HEK293 (cell line): Measurements from ENCODE around the gene BLOC1S2.

Experiments
- FEZF1 ChIP-seq: fragments of 450-650 bp; formaldehyde crosslinking; IDR thresholded peaks from 2 replicates; pipeline ENCODE4 v1.5.1; 2016; ENCODE audit warnings: missing biosample characterization, missing genetic modification characterization
- GLI4 ChIP-seq: fragments of 450-650 bp; formaldehyde crosslinking; IDR thresholded peaks from 2 replicates; pipeline ENCODE4 v1.5.1; 2016; ENCODE audit warnings: missing biosample characterization, missing genetic modification characterization
- YY1 ChIP-seq: fragments of 450-650 bp; formaldehyde crosslinking; IDR thresholded peaks from 2 replicates; pipeline ENCODE4 v1.5.1; 2018; ENCODE audit warnings: missing biosample characterization, missing genetic modification characterization
- ZFHX2 ChIP-seq: fragments of 450-650 bp; formaldehyde crosslinking; conservative IDR thresholded peaks from 2 replicates; pipeline ENCODE4 v1.5.1; 2016; ENCODE audit warnings: missing biosample characterization, missing genetic modification characterization
- ZFP41 ChIP-seq: fragments of 450-650 bp; formaldehyde crosslinking; IDR thresholded peaks from 2 replicates; pipeline ENCODE4 v1.5.1; 2016; ENCODE audit warnings: missing biosample characterization, missing genetic modification characterization, borderline replicate concordance
- ZNF24 ChIP-seq: fragments of 450-650 bp; formaldehyde crosslinking; IDR thresholded peaks from 2 replicates; pipeline ENCODE4 v1.5.1; 2016; ENCODE audit warnings: missing biosample characterization, missing genetic modification characterization
- ZNF558 ChIP-seq: fragments of 450-650 bp; formaldehyde crosslinking; IDR thresholded peaks from 2 replicates; pipeline ENCODE4 v1.5.1; 2016; ENCODE audit warnings: missing biosample characterization, missing genetic modification characterization
- ZNF654 ChIP-seq: fragments of 450-650 bp; formaldehyde crosslinking; IDR thresholded peaks from 2 replicates; pipeline ENCODE4 v1.5.1; 2016; ENCODE audit warnings: low read depth, missing biosample characterization, missing genetic modification characterization
- ZNF660 ChIP-seq: fragments of 450-650 bp; IDR thresholded peaks from 2 replicates; pipeline ENCODE4 v1.5.1; 2018; ENCODE audit warnings: missing biosample characterization, mild to moderate bottlenecking, missing genetic modification characterization
- TF ChIP-seq, protein P1 (sequence below): fragments of 450-650 bp; formaldehyde crosslinking; IDR thresholded peaks from 2 replicates; pipeline ENCODE4 v1.5.1; 2016; ENCODE audit warnings: missing biosample characterization, missing genetic modification characterization
- TF ChIP-seq, protein P2 (sequence below): fragments of 450-650 bp; formaldehyde crosslinking; IDR thresholded peaks from 2 replicates; pipeline ENCODE4 v1.5.1; 2016; ENCODE audit warnings: missing biosample characterization, missing genetic modification characterization
- TF ChIP-seq, protein P3 (sequence below): fragments of 450-650 bp; formaldehyde crosslinking; IDR thresholded peaks from 2 replicates; pipeline ENCODE4 v1.5.1; 2016; ENCODE audit warnings: missing biosample characterization, missing genetic modification characterization, low read depth

DNA sequence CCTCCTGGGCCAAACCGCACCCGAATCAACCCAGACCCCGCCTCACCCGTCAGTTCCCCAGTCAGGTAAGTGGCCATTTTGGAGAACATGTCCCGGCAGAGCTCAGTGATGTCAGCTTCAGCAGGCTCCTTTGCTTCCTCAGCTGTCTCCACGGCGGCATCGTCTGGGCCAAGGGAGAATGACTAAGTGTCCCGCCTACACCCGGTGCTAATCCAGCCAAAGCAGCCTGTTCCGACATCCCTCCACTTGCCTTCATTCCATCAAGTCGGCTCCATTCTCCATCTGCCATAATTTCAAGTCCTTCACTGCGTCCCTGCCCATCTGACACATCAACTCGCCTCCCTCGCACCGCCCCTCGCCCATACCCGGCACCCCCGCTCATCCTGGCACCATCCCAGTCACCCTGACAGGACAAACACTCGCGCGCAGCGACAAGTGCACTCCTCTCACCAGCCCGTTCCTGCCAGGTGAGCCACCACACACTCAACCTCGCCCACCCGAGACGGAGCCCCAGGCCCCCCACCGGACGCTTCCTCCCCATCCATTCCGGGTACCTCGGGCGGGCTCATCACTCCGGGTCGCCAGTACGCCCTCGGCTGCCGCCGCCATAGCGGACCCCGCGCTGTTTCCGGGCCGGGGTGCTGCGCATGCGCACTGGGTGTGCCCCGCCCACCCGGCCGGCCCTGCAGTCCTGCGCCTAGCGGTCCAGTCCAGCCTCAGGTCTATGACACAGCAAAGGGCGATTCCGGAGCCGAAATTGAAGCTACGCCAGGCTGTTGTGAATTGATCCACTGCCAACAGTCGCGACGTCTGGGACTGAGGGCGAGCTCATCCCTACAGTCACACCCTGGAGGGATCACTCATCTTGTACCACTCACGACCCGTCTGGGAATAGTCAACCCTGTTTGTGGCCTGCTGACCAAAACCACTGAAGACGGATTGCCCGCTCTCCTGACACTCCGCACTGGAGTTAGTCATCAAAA, at the start of gene BLOC1S2:
- peak; percentile 6; the same call in 1 of the 2 replicates for TF ChIP-seq FEZF1
- TF ChIP-seq, protein P1, sequence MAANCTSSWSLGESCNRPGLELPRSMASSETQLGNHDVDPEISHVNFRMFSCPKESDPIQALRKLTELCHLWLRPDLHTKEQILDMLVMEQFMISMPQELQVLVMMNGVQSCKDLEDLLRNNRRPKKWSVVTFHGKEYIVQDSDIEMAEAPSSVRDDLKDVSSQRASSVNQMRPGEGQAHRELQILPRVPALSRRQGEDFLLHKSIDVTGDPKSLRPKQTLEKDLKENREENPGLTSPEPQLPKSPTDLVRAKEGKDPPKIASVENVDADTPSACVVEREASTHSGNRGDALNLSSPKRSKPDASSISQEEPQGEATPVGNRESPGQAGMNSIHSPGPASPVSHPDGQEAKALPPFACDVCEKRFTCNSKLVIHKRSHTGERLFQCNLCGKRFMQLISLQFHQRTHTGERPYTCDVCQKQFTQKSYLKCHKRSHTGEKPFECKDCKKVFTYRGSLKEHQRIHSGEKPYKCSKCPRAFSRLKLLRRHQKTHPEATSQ (tag by site-specific recombination) = 0 out of 2 replicates have a peak, but pooled peaks have one; percentile 68
- peak; percentile 66; the same call in 1 of the 2 replicates for TF ChIP-seq ZNF660 (tag by site-specific recombination)
- TF ChIP-seq YY1 = peak; percentile 93
- peak; percentile 89 for TF ChIP-seq GLI4 (tag by site-specific recombination)
- no peak for TF ChIP-seq ZNF558 (tag by site-specific recombination)
- TF ChIP-seq, protein P2, sequence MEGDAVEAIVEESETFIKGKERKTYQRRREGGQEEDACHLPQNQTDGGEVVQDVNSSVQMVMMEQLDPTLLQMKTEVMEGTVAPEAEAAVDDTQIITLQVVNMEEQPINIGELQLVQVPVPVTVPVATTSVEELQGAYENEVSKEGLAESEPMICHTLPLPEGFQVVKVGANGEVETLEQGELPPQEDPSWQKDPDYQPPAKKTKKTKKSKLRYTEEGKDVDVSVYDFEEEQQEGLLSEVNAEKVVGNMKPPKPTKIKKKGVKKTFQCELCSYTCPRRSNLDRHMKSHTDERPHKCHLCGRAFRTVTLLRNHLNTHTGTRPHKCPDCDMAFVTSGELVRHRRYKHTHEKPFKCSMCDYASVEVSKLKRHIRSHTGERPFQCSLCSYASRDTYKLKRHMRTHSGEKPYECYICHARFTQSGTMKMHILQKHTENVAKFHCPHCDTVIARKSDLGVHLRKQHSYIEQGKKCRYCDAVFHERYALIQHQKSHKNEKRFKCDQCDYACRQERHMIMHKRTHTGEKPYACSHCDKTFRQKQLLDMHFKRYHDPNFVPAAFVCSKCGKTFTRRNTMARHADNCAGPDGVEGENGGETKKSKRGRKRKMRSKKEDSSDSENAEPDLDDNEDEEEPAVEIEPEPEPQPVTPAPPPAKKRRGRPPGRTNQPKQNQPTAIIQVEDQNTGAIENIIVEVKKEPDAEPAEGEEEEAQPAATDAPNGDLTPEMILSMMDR (tag by site-specific recombination) = 0 out of 2 replicates have a peak, but pooled peaks have one; percentile 70
- TF ChIP-seq, protein P3, sequence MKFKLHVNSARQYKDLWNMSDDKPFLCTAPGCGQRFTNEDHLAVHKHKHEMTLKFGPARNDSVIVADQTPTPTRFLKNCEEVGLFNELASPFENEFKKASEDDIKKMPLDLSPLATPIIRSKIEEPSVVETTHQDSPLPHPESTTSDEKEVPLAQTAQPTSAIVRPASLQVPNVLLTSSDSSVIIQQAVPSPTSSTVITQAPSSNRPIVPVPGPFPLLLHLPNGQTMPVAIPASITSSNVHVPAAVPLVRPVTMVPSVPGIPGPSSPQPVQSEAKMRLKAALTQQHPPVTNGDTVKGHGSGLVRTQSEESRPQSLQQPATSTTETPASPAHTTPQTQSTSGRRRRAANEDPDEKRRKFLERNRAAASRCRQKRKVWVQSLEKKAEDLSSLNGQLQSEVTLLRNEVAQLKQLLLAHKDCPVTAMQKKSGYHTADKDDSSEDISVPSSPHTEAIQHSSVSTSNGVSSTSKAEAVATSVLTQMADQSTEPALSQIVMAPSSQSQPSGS (tag by site-specific recombination) = no peak
- no peak for TF ChIP-seq ZNF654 (tag by site-specific recombination)
- peak; percentile 97 for TF ChIP-seq ZFHX2 (tag by site-specific recombination)
- TF ChIP-seq ZFP41 (tag by site-specific recombination) = no peak
- peak; percentile 60; the same call in 1 of the 2 replicates for TF ChIP-seq ZNF24
